ENCODE measurements around the gene ZNF493. TPM values are rescaled to one million over a fixed set of nuclear protein-coding genes. Genes with fewer than 3 reads are reported as not detected.
A peak's percentile ranks its signal among the peaks of the same experiment; 100 is the strongest.

The ZNF493 gene
- total RNA-seq, 1 experiment from 2014 or later, result 26.4 TPM

- Histone ChIP-seq H2AK5ac (ENCODE audit: insufficient read length, low read length) (no peak overlapping the region), H3K79me1 (ENCODE audit: insufficient read depth, low read depth, low read length, poor library complexity, severe bottlenecking) (no peaks in the 10 kb centered on the region), H4K5ac (ENCODE audit: insufficient read length, low read depth, low read length) (no peak overlapping the region), H4K8ac (replicated peaks; ENCODE audit: insufficient read length, low read depth, low read length) (no peak overlapping the region), H3K4me2 (ENCODE audit: insufficient read depth, insufficient read length, low read length) (no peak overlapping the region), H3T11ph (ENCODE audit: low read length) (no peak overlapping the region), H2BK15ac (ENCODE audit: low read depth, low read length) (no peak overlapping the region), H3K27ac (ENCODE audit: insufficient read length, low read depth, low read length) (no peak overlapping the region), H2BK5ac (ENCODE audit: insufficient read length, low read length) (no peak overlapping the region), H4K20me1 (ENCODE audit: control insufficient read depth, insufficient read depth, insufficient read length) (no peaks in the 10 kb centered on the region), H4K91ac (ENCODE audit: insufficient read length, low read depth, low read length) (no peak overlapping the region), H3K4ac (ENCODE audit: low read depth, low read length) (no peak overlapping the region), H3K9me3 (ENCODE audit: control insufficient read depth, low read depth, low read length) (no peaks in the 10 kb centered on the region), H2BK20ac (ENCODE audit: low read depth, low read length, poor library complexity, severe bottlenecking) (no peak overlapping the region), H3K23ac (ENCODE audit: insufficient read length, low read depth, low read length) (no peak overlapping the region), H3K14ac (ENCODE audit: insufficient read depth, low read length) (no peak overlapping the region), H3K23me2 (ENCODE audit: insufficient read length, low read depth, low read length, poor library complexity, severe bottlenecking) (no peaks in the 10 kb centered on the region), H2BK120ac (ENCODE audit: low read depth, low read length, poor library complexity, severe bottlenecking) (no peak overlapping the region), H3K18ac (ENCODE audit: insufficient read length, low read depth, low read length) (no peak overlapping the region), H2AFZ (ENCODE audit: low read length) (no peak overlapping the region), H3K56ac (ENCODE audit: insufficient read length, low read depth, low read length) (no peak overlapping the region), H3K27me3 (ENCODE audit: insufficient read depth, low read length) (no peaks in the 10 kb centered on the region), H3K9ac (ENCODE audit: extremely low read depth, insufficient read length, low read length) (no peak overlapping the region), H3K79me2 (ENCODE audit: insufficient read depth, low read length) (no peaks in the 10 kb centered on the region), H2BK12ac (ENCODE audit: insufficient read length, low read depth, low read length) (no peak overlapping the region), H3K4me1 (ENCODE audit: insufficient read depth, low read length) (no peaks in the 10 kb centered on the region)
- DNase-seq, result peak; percentile 57
- WGBS (ENCODE audit: extremely low coverage, insufficient read length, low lambda C conversion rate), result no CpG with 5 or more reads among the region's 5 CpGs
- peaks cover 0 to 1% (median under 1%) of the 10 kb centered on the region in 3 experiments; a peak in 3 of 7 replicates for H3K36me3 Mint-ChIP-seq (ENCODE audit: insufficient read depth in 1 of 3, low read depth in 3 of 3)
- peaks cover 0 to 4% of the 10 kb centered on the region in 2 experiments; a peak in 2 of 5 replicates for H3K9me3 Mint-ChIP-seq
- no peaks in the 10 kb centered on the region; the same call in 1 of the 2 replicates for H3K27me3 Mint-ChIP-seq (ENCODE audit: low read depth)
- no peak overlapping the region for H3K27ac Mint-ChIP-seq
- no peaks in the 10 kb centered on the region; a peak in 1 of 4 replicates for H3K4me1 Mint-ChIP-seq
- TF ChIP-seq, protein P1, sequence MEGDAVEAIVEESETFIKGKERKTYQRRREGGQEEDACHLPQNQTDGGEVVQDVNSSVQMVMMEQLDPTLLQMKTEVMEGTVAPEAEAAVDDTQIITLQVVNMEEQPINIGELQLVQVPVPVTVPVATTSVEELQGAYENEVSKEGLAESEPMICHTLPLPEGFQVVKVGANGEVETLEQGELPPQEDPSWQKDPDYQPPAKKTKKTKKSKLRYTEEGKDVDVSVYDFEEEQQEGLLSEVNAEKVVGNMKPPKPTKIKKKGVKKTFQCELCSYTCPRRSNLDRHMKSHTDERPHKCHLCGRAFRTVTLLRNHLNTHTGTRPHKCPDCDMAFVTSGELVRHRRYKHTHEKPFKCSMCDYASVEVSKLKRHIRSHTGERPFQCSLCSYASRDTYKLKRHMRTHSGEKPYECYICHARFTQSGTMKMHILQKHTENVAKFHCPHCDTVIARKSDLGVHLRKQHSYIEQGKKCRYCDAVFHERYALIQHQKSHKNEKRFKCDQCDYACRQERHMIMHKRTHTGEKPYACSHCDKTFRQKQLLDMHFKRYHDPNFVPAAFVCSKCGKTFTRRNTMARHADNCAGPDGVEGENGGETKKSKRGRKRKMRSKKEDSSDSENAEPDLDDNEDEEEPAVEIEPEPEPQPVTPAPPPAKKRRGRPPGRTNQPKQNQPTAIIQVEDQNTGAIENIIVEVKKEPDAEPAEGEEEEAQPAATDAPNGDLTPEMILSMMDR (conservative IDR thresholded peaks at IDR 0.05), result peak; percentile 52
- H3K4me3 Mint-ChIP-seq, result no peak overlapping the region
These were observed 71.9 kb downstream of the ZNF493 start for GRCh38 chr19:21468791-21469190.
